HG03354 (cell line): ENCODE measurements around the gene PLA1A.
"Not testable (repeated sequence)": the region's sequence is repeated elsewhere in the genome, so short reads cannot be mapped to it uniquely, and the experiment has no call there.

ENCODE experiments used
- ATAC-seq: cut with Tn5 transposase; IDR thresholded peaks from one replicate; pipeline ENCODE4 v1.9.1; 2021; ENCODE audit warnings: mild to moderate bottlenecking; ENCODE audit not compliant: unreplicated experiment, poor library complexity, severe bottlenecking

PLA1A gene, protein sequence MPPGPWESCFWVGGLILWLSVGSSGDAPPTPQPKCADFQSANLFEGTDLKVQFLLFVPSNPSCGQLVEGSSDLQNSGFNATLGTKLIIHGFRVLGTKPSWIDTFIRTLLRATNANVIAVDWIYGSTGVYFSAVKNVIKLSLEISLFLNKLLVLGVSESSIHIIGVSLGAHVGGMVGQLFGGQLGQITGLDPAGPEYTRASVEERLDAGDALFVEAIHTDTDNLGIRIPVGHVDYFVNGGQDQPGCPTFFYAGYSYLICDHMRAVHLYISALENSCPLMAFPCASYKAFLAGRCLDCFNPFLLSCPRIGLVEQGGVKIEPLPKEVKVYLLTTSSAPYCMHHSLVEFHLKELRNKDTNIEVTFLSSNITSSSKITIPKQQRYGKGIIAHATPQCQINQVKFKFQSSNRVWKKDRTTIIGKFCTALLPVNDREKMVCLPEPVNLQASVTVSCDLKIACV

GRCh38 chr3:119597548-119598288 is at the start of gene PLA1A:
TSS of gene PLA1A (plus strand) at chr3:119597885. CDS start at chr3:119597914, 29 bp downstream.
- ATAC-seq = no peak

GRCh38 chr3:119548341-119548740 is 49.3 kb upstream of the PLA1A start:
- ATAC-seq = no peak

GRCh38 chr3:119550192-119550910 is 47.3 kb upstream of the PLA1A start:
- ATAC-seq = peak; percentile 32

DNA sequence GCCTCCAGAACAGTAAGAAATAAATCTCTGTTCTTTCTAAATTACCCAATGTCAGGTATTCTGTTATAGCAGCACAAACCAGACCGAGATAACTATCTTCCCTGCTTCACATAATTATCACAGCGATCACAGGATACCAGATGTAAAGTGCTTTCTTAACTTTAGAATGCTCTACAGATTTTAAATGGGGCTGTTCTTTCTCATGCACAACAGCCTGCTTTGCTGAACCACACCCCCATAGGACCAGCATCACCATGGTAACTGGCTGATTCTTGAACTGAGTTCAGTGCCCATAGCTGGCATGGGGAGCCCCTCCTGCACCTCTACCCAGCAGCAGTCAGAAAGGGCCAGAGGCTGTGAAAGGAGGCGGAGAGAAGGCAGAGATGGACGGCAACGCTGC is 46.1 kb upstream of the PLA1A start:
- no peak for ATAC-seq

GRCh38 chr3:119552928-119553327 is 44.8 kb upstream of the PLA1A start:
- not testable (repeated sequence) for ATAC-seq

- ATAC-seq = no peak
These were observed 43.8 kb upstream of the PLA1A start for GRCh38 chr3:119553823-119554415.

DNA sequence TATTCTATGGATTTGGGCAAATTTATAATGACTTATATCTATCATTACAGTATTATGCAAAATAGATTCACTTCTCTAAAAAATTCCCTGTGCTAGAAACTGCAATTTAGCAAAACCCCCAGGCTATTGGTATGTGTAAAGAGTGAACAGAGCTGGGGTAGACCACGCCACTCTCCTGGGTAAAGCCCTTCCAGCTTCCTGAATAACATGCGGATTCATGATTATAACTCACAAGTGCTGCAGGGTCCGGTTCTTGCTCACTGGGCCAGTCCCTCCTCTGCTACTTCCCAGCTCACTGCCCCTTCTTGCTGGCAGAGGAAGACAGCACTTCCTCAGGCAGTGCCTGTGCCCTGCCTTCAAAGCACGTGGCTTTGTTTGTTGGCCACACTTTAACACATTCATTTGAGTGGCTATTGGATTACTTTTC is 42.4 kb upstream of the PLA1A start:
- no peak for ATAC-seq

GRCh38 chr3:119555929-119556328 is 41.8 kb upstream of the PLA1A start:
- no peak for ATAC-seq

DNA sequence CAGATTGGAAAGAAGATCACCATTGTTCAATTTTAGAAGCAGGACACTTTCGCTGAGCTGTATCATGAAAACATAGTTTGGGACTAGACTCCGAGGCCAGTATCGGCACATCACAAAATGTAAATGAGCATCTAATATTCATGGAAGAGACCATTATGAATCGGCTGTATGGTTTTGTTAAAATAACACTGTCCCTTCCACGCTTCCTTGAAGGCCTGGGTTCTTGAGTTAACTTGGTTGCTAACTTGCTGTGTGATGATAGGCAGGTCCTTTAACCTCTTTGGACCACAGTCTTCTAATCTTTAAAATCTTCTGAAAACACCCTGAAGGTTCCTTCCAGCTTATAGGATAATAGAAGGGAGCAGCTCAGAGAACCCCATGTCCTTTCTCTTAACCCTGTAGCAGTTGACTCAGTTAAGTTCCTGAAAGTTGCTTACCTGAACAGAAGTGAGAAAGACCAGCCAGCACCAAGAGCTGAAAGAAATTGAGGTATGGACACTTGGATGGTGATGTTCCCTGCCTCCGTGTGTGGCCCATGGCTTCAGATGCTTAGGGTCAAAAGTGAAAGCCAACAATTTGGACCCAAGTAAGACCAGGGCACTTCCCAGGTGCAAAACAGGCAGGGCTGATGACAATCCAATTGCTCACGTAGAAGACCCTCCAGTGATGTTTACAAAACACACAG is 40.4 kb upstream of the PLA1A start:
- no peak for ATAC-seq

DNA sequence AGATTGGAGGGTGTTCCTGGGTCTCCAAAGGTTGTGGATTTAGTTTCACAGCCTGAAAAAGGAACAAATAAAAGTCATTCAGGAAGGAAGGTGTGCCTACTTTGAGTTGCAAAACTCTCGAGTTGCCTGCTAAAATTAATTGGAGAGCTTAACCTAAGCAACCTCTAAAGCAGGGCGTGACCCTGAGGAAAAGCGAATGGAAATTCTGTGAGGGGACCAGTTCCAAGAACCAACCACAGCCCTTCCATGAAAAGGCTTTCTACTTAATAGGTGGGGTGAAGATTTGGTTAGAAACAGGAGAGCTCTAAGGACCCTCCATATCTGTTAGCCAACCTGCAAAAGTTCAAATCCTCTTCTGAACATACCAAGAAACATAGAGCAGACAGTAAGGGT is 39.8 kb upstream of the PLA1A start:
- ATAC-seq = no peak

- no peak for ATAC-seq
These were observed 38.9 kb upstream of the PLA1A start for GRCh38 chr3:119558626-119559317.

- ATAC-seq = peak; percentile 58
These were observed 38.2 kb upstream of the PLA1A start, which contains the start of gene CD80 for GRCh38 chr3:119559441-119559963. TSS of gene CD80 (minus strand) at chr3:119559614. CDS start at chr3:119557728, 1,886 bp downstream.

- no peak for ATAC-seq
These were observed 37.5 kb upstream of the PLA1A start for GRCh38 chr3:119560160-119560559.

DNA sequence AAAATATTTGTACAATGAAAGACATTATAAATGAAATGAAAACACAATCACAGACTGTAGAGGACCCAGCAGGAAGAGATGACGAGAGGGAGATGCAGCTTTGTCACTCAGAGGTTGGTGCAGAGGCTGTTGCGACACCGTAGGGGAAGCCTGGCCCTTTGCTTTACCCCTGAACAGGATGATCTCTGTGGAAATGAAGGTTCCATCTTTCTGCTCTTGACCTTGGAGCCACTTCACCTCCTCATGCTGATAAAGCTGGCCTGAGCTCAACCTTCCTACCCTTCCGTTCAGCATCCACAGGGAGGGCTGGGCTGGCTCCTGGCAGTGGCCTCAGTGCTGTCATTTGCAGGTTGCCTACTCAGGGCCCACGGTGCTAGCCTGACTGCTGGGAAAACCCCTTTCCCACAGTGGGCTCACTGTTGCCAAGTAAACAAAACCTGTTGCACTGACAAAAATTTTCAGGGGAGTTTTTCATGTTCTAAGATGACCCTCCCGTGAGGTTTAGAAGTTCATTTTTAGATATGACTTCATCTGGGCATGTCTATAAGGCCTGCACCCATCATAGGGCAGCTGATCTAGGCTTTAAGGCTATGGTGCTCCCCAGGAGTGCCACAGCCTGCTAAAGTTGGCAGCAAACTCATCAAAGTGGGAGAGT is 35.3 kb upstream of the PLA1A start:
- ATAC-seq = peak; percentile 79

- ATAC-seq = not testable (repeated sequence)
These were observed 34.4 kb upstream of the PLA1A start for GRCh38 chr3:119563334-119563733.

- no peak for ATAC-seq
These were observed 28.5 kb upstream of the PLA1A start for GRCh38 chr3:119569156-119569555.

DNA sequence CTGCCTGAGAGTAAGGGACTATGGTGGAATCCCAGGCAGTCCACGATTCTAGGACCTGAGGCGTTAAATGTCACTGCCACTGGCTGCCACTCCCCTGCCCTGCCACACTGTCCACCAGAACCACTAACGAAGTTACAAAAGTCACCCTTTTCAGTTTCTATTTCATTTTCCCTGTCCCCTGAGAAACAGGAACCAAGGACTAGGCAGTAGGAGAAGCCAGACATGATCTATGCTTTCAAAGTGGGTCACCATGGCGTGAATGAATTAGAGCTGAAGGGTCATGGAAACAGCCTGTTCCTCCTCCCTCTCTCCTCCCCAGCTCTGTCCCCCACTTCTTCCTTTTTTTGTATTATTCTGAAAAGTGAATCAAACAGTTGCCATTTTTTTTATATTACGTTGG is 27.5 kb upstream of the PLA1A start:
- peak; percentile 62 for ATAC-seq

GRCh38 chr3:119571230-119571629 is 26.5 kb upstream of the PLA1A start:
- ATAC-seq = no peak
